T-helper 1 cell treated with Interleukin-12 subunit alpha and Interleukin-12 subunit beta and Interleukin-4 antibody, amounts not matched to agents 30 ng/mL and 1 ng/mL, for 36 hours (primary cell): Measurements from ENCODE around the gene PNPT1. TPM values are rescaled to one million over a fixed set of nuclear protein-coding genes. Genes with fewer than 3 reads are reported as not detected.

Experiments used
- intact Hi-C: fragments of 100-400 bp; cut with micrococcal nuclease; formaldehyde crosslinking; loops from one replicate; pipeline ENCODE4 v1.15.1; 2024
- total RNA-seq: library from RNA; stranded (reverse); gene quantifications from 2 replicates; pipeline ENCODE4 v1.2.3, GENCODE V29; 2022

The PNPT1 gene
- total RNA-seq, 1 donor from 2014 or later, result 34.4 TPM

DNA sequence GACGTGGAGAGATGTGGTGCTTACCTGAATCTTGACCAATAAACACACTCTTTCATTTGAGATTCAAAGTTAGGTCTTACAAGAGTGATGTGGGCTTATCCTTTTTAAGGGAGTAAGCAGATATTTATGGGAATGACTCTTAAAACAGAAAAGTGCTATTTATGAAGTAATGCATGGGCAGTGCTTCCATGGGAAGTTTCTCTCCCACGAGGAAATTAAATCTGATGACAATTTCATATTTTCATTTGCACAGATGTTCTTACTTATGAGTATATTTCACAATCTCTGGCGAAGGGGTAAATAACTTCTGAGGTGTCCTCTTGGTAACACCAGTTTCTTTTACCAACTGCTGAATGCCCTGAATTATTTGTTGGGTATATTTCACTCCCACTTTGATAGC lies 21.0 kb downstream of the PNPT1 start:
- intact Hi-C loops, result no loop called here

GRCh38 chr2:55668956-55669355 lies 24.7 kb downstream of the PNPT1 start:
- intact Hi-C loops, result no loop called here

- intact Hi-C loops, result no loop called here
Observed at GRCh38 chr2:55653255-55653654, 40.4 kb downstream of the PNPT1 start.

GRCh38 chr2:55649211-55649610 lies 44.4 kb downstream of the PNPT1 start:
- intact Hi-C loops, result no loop called here

DNA sequence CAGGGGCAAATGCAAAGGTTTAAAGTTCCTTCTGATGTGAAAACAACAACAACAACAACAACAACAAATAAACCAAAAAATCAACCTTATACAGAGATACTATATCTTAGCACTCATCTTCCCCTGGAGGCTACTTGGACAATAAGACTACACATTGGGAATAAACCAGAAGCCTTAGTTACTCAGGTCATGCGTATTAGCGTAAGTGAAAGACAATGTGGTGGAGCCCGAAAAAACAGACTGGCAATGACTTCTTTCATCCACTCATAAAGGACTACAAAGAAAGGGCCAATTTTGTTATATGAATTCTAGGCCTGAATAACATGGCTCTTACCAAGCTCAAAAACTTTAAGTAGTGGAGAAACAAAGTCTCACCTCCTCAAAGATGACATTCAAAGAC lies 56.8 kb downstream of the PNPT1 start:
- intact Hi-C loops, result no loop called here

GRCh38 chr2:55628931-55629330 lies 64.7 kb downstream of the PNPT1 start:
- intact Hi-C loops, result no loop called here

- intact Hi-C loops, result no loop called here
Observed at GRCh38 chr2:55627915-55628314, 65.7 kb downstream of the PNPT1 start.

- intact Hi-C loops, result no loop called here
Observed at GRCh38 chr2:55621802-55622201, 71.8 kb downstream of the PNPT1 start.

- intact Hi-C loops, result no loop called here
Observed at GRCh38 chr2:55620123-55620779, 73.4 kb downstream of the PNPT1 start.

GRCh38 chr2:55618275-55619055 lies 75.2 kb downstream of the PNPT1 start:
- intact Hi-C loops, result loop anchor here (1.0 kb wide), 4 partner anchors 349 to 1831 kb away; partner anchors contain the start of genes ERLEC1, MTIF2 and RTN4

DNA sequence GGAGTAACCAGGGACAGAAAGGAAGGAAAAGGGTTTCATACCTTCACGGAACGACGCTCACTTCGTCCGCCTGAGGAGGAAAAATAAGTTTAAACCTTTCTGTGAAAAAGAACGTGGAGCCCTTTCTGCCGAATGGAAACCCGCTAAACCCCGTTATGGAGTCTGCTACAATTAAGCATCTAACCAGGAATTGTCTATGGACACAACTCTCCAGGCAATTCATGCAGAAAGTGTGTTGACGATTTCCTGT lies 75.7 kb downstream of the PNPT1 start:
- intact Hi-C loops, result loop anchor here (1.0 kb wide), 4 partner anchors 349 to 1831 kb away; partner anchors contain the start of genes ERLEC1, MTIF2 and RTN4

- intact Hi-C loops, result loop anchor here (1.0 to 2.0 kb wide), 16 partner anchors 26 to 1851 kb away; partner anchors contain the start of genes ACYP2, CCDC88A, CFAP36 and CHAC2
Observed at GRCh38 chr2:55617175-55618024, 76.2 kb downstream of the PNPT1 start, which contains the start of gene PPP4R3B. Gene PPP4R3B (minus strand): TSS chr2:55617622. CDS start chr2:55617285, 337 bp downstream.

- intact Hi-C loops, result loop anchor here (1.0 to 2.0 kb wide), 12 partner anchors 25 to 1850 kb away; partner anchors contain the start of genes ACYP2, CCDC88A, CFAP36 and CHAC2
Observed at GRCh38 chr2:55616551-55617174, 77.0 kb downstream of the PNPT1 start.

- intact Hi-C loops, result no loop called here
Observed at GRCh38 chr2:55611997-55612396, 81.6 kb downstream of the PNPT1 start.

DNA sequence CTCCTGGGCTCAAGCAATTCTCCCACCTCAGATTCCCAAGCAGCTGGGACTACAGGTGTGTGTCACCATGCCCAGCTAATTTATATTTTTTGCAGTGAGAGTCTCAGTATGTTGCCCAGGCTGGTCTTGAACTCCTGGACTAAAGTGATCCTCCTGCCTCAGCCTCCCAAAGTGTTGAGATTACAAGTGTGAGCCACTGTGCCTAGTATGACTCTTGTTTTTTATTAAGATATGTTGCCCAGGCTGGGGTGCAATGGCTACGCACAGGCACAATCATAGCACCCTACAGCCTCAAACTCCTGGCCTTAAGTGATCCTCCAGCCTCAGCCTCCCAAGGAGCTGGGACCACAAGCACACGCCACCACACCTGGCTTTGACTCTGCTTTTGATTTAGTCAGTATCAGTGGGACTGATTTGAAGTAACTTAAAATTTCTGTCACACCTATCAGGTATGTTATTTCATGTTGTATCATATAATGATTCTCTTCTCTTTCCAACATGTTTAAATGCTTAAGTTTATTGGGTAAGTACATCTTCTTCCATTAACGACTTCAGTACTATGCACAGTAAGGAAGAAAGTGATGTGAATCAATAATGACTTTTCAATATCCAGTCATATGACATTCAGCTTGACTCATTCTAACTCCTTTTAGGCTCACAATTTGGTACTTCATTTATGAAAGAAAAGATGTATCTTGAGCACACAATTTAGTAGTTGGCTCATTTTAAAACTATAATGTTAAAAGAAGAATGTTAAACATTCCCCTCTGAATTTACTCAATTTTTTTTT lies 82.5 kb downstream of the PNPT1 start:
- intact Hi-C loops, result no loop called here

DNA sequence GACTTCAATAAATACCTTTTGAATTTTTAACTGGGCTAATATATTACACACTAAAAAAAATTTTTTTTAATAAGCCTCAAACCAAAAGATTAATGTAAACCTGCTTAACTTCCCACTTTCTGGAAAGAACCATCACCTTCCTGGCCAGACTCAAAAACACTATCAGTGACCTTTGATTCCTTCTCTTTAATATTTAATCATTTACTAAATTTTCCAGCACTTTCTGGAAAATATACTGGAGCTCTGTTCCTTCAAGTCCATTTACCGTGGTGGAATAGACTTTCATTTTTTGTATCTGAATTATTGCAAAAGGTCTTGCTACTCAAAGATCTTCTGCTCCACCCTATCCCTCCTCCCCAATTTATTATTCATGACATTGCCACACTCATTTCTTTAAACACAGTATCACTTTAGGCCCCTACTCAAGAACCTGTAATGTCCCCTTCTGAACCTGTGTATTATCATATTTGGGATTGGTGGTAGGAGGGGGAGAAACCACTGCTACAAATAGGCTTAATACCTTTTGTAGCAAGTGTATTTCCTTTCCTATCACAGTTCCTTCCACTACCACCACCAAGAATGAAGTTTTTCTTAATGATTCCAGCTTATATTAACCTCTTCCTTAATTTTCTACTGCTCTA lies 83.6 kb downstream of the PNPT1 start:
- intact Hi-C loops, result no loop called here

DNA sequence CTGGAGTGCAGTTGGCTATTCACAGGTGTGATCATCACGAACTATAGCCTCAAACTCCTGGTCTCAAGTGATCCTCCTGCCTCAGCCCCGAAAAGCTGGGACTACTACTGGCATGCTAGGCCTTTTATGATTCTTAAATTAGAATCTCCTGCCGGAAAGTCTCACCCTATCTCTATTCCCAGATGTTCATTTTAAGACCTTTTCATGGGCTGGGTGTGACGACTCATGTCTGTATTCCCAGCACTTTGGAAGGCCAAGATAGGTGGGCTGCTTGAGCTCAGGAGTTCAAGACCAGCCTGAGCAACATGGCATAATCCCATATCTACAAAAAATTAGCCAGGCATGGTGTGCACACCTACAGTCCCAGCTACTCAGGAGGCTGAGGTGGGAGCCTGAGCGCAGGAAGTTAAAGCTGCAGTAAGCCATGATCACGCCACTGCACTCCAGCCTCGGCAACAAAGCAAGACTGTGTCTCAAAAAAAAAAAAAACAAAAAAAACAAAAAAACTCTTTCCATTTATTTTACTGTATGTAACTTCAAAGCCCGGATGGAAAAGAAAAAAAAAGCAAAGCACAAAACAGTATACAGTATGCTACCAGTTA lies 84.3 kb downstream of the PNPT1 start:
- intact Hi-C loops, result no loop called here

DNA sequence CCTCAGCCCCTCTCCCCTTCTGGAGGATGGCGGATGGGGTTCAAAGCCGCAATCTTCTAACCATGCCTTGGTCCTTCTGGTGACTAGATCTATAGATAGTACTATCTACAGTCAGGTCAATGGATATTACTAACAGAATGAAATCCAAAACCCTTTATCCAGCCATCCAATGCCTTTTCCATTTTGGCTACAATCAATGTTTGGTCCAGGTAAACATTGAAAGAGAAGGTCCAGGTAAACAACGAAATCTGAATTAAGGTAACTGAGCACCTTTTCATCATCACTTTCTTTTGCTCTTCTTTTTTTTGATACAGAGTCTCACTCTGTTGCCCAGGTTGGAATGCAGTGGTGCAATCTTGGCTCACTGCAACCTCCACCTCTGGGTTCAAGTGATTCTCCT lies 85.9 kb downstream of the PNPT1 start:
- intact Hi-C loops, result no loop called here

GRCh38 chr2:55604027-55604565 lies 89.5 kb downstream of the PNPT1 start:
- intact Hi-C loops, result no loop called here
